ENCODE data around the gene GSTT2B. TPM values are rescaled to one million over a fixed set of nuclear protein-coding genes. Genes with fewer than 3 reads are reported as not detected.
A peak's percentile ranks its signal among the peaks of the same experiment; 100 is the strongest.

The GSTT2B gene
- total RNA-seq, 1 donor from 2014 or later = not detected

DNA sequence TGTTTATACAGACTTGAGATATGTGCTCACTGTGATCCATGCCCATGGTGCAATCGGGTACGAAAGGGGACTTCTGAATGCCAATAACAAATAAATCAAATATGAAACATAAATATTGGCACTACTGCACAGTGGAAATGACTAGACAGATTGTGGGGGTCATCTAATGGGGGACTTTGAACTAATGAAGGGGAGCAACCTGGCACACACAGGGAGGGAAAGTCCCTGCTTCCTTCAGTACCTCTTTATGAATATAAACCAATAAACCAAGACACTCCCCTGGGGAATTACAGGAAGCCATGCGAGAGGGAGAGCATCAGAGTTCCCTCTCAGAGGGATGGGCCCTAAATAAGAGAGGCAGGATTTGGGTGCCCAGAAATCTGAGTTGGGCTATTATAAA is 45.7 kb downstream of the GSTT2B start:
- peaks cover 23% of the 10 kb centered on the region for H3K4me1 Mint-ChIP-seq
- H3K4me1 ChIP-seq = peaks cover 4% of the 10 kb centered on the region
- H3K4me3 Mint-ChIP-seq = no peak overlapping the region
- H3K36me3 Mint-ChIP-seq = peaks cover 9% of the 10 kb centered on the region
- no peak overlapping the region for H3K9ac ChIP-seq
- H2AFZ ChIP-seq (replicated peaks) = no peak overlapping the region
- H3K27me3 Mint-ChIP-seq (ENCODE audit: insufficient read depth, low read depth) = peaks cover 3% of the 10 kb centered on the region
- H3K4me2 ChIP-seq = no peak overlapping the region
- TF ChIP-seq EZH2phosphoT487 (IDR thresholded peaks at IDR 0.05) = no peak
- TF ChIP-seq EZH2 (IDR thresholded peaks at IDR 0.05) = no peak
- TF ChIP-seq, protein P1, sequence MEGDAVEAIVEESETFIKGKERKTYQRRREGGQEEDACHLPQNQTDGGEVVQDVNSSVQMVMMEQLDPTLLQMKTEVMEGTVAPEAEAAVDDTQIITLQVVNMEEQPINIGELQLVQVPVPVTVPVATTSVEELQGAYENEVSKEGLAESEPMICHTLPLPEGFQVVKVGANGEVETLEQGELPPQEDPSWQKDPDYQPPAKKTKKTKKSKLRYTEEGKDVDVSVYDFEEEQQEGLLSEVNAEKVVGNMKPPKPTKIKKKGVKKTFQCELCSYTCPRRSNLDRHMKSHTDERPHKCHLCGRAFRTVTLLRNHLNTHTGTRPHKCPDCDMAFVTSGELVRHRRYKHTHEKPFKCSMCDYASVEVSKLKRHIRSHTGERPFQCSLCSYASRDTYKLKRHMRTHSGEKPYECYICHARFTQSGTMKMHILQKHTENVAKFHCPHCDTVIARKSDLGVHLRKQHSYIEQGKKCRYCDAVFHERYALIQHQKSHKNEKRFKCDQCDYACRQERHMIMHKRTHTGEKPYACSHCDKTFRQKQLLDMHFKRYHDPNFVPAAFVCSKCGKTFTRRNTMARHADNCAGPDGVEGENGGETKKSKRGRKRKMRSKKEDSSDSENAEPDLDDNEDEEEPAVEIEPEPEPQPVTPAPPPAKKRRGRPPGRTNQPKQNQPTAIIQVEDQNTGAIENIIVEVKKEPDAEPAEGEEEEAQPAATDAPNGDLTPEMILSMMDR (IDR thresholded peaks at IDR 0.05) = no peak
- H3F3A ChIP-seq (ENCODE audit: low read depth) = peaks cover 33% of the 10 kb centered on the region
- H3K79me2 ChIP-seq (ENCODE audit: low read depth) = no peaks in the 10 kb centered on the region
- no peaks in the 10 kb centered on the region for H3K36me3 ChIP-seq
- peak overlapping the region; percentile 12 for H3K27ac Mint-ChIP-seq
- no peak for DNase-seq (ENCODE audit: low spot score)
- H3K9me3 ChIP-seq (ENCODE audit: low read depth) = no peaks in the 10 kb centered on the region
- H3K9me3 Mint-ChIP-seq = no peaks in the 10 kb centered on the region
- no peaks in the 10 kb centered on the region for H3K27me3 ChIP-seq
- no peak overlapping the region for H3K4me3 ChIP-seq
- H4K20me1 ChIP-seq (ENCODE audit: low read depth) = no peaks in the 10 kb centered on the region
- no peak overlapping the region for H3K27ac ChIP-seq

DNA sequence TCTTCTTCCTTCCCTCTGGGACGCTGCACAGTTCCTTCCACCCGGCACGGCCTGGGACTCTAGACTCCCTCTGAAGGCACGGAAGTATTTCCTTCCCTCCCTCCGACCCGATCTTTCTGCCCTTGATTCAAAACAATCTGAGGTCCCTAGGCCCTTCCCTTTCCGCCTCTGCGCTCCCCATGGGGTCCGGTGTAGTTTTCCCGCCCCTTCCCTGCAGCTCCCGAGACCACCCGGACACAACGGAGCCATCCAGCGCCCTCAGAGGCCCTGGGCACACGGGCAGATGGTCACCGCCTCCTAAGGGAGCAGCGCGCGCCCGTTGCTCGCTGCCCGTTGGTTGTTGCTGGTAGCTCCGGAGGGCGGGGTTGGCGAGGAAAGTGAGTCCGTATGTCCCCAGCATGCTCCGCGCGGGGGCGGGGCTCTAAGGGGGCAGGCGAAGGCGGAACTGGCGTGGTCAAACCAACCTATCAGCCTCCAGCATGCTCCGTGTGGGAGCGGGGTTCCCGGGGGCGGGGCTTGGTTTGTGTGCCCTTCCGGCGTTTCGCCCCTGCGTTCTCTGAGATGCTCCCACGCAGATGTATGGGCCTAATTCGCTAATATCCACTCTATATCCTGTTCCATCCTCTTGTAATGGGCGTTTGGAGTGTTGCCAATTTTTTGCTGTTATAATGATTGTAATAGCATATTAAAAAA is 47.2 kb downstream of the GSTT2B start:
- peak; percentile 100 for DNase-seq (ENCODE audit: low spot score)
- Histone ChIP-seq H3K9ac (peak overlapping the region; percentile 30), H3K4me3 (peak overlapping the region; percentile 45), H3K4me2 (peak overlapping the region; percentile 77), H3K9me3 (ENCODE audit: low read depth) (no peaks in the 10 kb centered on the region), H3K79me2 (ENCODE audit: low read depth) (no peaks in the 10 kb centered on the region), H3F3A (ENCODE audit: low read depth) (peaks cover 33% of the 10 kb centered on the region), H3K27me3 (no peaks in the 10 kb centered on the region), H2AFZ (replicated peaks) (no peak overlapping the region), H4K20me1 (ENCODE audit: low read depth) (no peaks in the 10 kb centered on the region), H3K4me1 (peaks cover 4% of the 10 kb centered on the region), H3K36me3 (no peaks in the 10 kb centered on the region), H3K27ac (peak overlapping the region; percentile 70)
- Mint-ChIP-seq H3K27ac (peak overlapping the region; percentile 96), H3K27me3 (ENCODE audit: insufficient read depth, low read depth) (peaks cover 3% of the 10 kb centered on the region), H3K4me3 (peak overlapping the region; percentile 87), H3K4me1 (peaks cover 20% of the 10 kb centered on the region), H3K36me3 (peaks cover 3% of the 10 kb centered on the region), H3K9me3 (no peaks in the 10 kb centered on the region)
- TF ChIP-seq EZH2phosphoT487 (IDR thresholded peaks at IDR 0.05) (no peak), EZH2 (IDR thresholded peaks at IDR 0.05) (no peak)
- TF ChIP-seq, protein P1 (IDR thresholded peaks at IDR 0.05) = no peak

DNA sequence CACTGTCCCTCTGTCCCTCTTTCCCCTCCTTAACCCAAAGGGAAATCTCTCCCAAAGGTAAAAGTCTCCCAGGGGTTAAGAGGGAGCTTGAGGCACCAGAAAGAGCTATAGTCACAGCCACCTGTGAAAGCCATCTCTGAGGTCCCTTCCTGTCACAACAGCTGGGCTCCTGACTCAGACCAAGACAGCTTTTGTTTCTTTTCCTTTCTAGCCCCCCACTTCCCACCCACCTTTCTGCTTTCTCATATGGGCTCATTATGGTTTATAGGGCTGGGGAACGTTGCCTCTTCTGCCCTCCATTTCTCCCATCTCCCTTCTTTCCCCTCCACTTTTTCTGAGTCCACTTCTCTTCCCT is 47.7 kb downstream of the GSTT2B start:
- no peak for DNase-seq (ENCODE audit: low spot score)
- Mint-ChIP-seq H3K27me3 (ENCODE audit: insufficient read depth, low read depth) (peaks cover 3% of the 10 kb centered on the region), H3K4me3 (peak overlapping the region; percentile 87), H3K4me1 (peaks cover 21% of the 10 kb centered on the region), H3K27ac (peak overlapping the region; percentile 96), H3K9me3 (no peaks in the 10 kb centered on the region), H3K36me3 (peaks cover under 1% of the 10 kb centered on the region)
- H3K9me3 ChIP-seq (ENCODE audit: low read depth) = no peaks in the 10 kb centered on the region
- peak overlapping the region; percentile 70 for H3K27ac ChIP-seq
- peak overlapping the region; percentile 77 for H3K4me2 ChIP-seq
- no peaks in the 10 kb centered on the region for H3K36me3 ChIP-seq
- H3K9ac ChIP-seq = peak overlapping the region; percentile 30
- H2AFZ ChIP-seq (replicated peaks) = no peak overlapping the region
- no peaks in the 10 kb centered on the region for H3K79me2 ChIP-seq (ENCODE audit: low read depth)
- peaks cover 33% of the 10 kb centered on the region for H3F3A ChIP-seq (ENCODE audit: low read depth)
- peak overlapping the region; percentile 45 for H3K4me3 ChIP-seq
- H3K27me3 ChIP-seq = no peaks in the 10 kb centered on the region
- no peaks in the 10 kb centered on the region for H4K20me1 ChIP-seq (ENCODE audit: low read depth)
- peaks cover 4% of the 10 kb centered on the region for H3K4me1 ChIP-seq
- TF ChIP-seq, protein P1 (IDR thresholded peaks at IDR 0.05) = no peak
- TF ChIP-seq EZH2phosphoT487 (IDR thresholded peaks at IDR 0.05) (no peak), EZH2 (IDR thresholded peaks at IDR 0.05) (no peak)
